ENCODE data around the gene SLC17A2. TPM values are rescaled to one million over a fixed set of nuclear protein-coding genes. Genes with fewer than 3 reads are reported as not detected.

Gene SLC17A2
- total RNA-seq, 1 donor from 2014 or later = not detected

GRCh38 chr6:25898289-25898977, 32.1 kb downstream of the SLC17A2 start:
- H3K27me3 Mint-ChIP-seq = peaks cover 3% of the 10 kb centered on the region
- TF ChIP-seq, protein P1, sequence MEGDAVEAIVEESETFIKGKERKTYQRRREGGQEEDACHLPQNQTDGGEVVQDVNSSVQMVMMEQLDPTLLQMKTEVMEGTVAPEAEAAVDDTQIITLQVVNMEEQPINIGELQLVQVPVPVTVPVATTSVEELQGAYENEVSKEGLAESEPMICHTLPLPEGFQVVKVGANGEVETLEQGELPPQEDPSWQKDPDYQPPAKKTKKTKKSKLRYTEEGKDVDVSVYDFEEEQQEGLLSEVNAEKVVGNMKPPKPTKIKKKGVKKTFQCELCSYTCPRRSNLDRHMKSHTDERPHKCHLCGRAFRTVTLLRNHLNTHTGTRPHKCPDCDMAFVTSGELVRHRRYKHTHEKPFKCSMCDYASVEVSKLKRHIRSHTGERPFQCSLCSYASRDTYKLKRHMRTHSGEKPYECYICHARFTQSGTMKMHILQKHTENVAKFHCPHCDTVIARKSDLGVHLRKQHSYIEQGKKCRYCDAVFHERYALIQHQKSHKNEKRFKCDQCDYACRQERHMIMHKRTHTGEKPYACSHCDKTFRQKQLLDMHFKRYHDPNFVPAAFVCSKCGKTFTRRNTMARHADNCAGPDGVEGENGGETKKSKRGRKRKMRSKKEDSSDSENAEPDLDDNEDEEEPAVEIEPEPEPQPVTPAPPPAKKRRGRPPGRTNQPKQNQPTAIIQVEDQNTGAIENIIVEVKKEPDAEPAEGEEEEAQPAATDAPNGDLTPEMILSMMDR (conservative IDR thresholded peaks at IDR 0.05) = no peak
- no peak for DNase-seq (ENCODE audit: extremely low spot score, unreplicated experiment)
- peaks cover 8% of the 10 kb centered on the region for H3K4me1 Mint-ChIP-seq (ENCODE audit: unreplicated experiment)
- H3K9me3 Mint-ChIP-seq = no peaks in the 10 kb centered on the region
- H3K27ac Mint-ChIP-seq = no peak overlapping the region
- H3K4me3 Mint-ChIP-seq = no peak overlapping the region
- no peaks in the 10 kb centered on the region for H3K36me3 Mint-ChIP-seq

DNA sequence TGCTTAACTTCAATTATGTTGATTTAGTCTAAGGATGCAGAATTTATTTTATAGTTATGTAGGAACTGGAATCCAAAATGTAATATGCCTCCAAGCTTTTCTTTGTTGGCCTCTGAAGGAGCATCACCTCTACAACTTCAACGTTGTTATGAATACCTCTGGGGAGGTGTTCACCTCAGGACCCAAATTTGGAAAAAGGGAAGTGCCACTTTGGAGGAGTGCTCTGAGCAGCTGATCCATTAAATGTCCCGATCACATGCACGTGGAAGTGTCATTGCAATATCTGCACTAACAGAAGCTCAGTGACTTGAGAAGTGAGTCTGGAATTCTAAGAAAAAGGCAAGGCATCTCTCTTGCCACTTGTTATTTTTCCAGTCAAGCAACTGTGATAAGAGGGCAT, 34.2 kb downstream of the SLC17A2 start:
- H3K27ac Mint-ChIP-seq = no peak overlapping the region
- TF ChIP-seq, protein P1 (conservative IDR thresholded peaks at IDR 0.05) = no peak
- H3K4me3 Mint-ChIP-seq = no peak overlapping the region
- no peaks in the 10 kb centered on the region for H3K9me3 Mint-ChIP-seq
- peaks cover 8% of the 10 kb centered on the region for H3K4me1 Mint-ChIP-seq (ENCODE audit: unreplicated experiment)
- peaks cover 6% of the 10 kb centered on the region for H3K27me3 Mint-ChIP-seq
- H3K36me3 Mint-ChIP-seq = no peaks in the 10 kb centered on the region
- no peak for DNase-seq (ENCODE audit: extremely low spot score, unreplicated experiment)

- H3K27ac Mint-ChIP-seq = no peak overlapping the region
- H3K4me1 Mint-ChIP-seq (ENCODE audit: unreplicated experiment) = peaks cover 8% of the 10 kb centered on the region
- H3K9me3 Mint-ChIP-seq = no peaks in the 10 kb centered on the region
- H3K36me3 Mint-ChIP-seq = no peaks in the 10 kb centered on the region
- no peak overlapping the region for H3K4me3 Mint-ChIP-seq
- peaks cover 6% of the 10 kb centered on the region for H3K27me3 Mint-ChIP-seq
- TF ChIP-seq, protein P1 (conservative IDR thresholded peaks at IDR 0.05) = no peak
- no peak for DNase-seq (ENCODE audit: extremely low spot score, unreplicated experiment)
These were observed 34.7 kb downstream of the SLC17A2 start for GRCh38 chr6:25895771-25896170.

- no peak for DNase-seq (ENCODE audit: extremely low spot score, unreplicated experiment)
- peaks cover 6% of the 10 kb centered on the region for H3K27me3 Mint-ChIP-seq
- TF ChIP-seq, protein P1 (conservative IDR thresholded peaks at IDR 0.05) = no peak
- H3K9me3 Mint-ChIP-seq = no peaks in the 10 kb centered on the region
- H3K36me3 Mint-ChIP-seq = no peaks in the 10 kb centered on the region
- no peak overlapping the region for H3K4me3 Mint-ChIP-seq
- H3K4me1 Mint-ChIP-seq (ENCODE audit: unreplicated experiment) = peaks cover 6% of the 10 kb centered on the region
- H3K27ac Mint-ChIP-seq = no peak overlapping the region
These were observed 36.7 kb downstream of the SLC17A2 start for GRCh38 chr6:25893778-25894177.

GRCh38 chr6:25892877-25893276, 37.6 kb downstream of the SLC17A2 start:
- H3K27ac Mint-ChIP-seq = no peak overlapping the region
- TF ChIP-seq, protein P1 (conservative IDR thresholded peaks at IDR 0.05) = no peak
- no peak for DNase-seq (ENCODE audit: extremely low spot score, unreplicated experiment)
- H3K36me3 Mint-ChIP-seq = no peaks in the 10 kb centered on the region
- peaks cover 6% of the 10 kb centered on the region for H3K27me3 Mint-ChIP-seq
- no peak overlapping the region for H3K4me3 Mint-ChIP-seq
- H3K4me1 Mint-ChIP-seq (ENCODE audit: unreplicated experiment) = no peaks in the 10 kb centered on the region
- no peaks in the 10 kb centered on the region for H3K9me3 Mint-ChIP-seq

Data from type B pancreatic cell (in vitro differentiated cells).